Measurements from ENCODE around the gene PPP2R5D. TPM values are rescaled to one million over a fixed set of nuclear protein-coding genes. Genes with fewer than 3 reads are reported as not detected.

Gene PPP2R5D
- total and polyA plus RNA-seq, 9 of the 15 experiments (the other 6 are each of a cell fraction or from before 2014, with no cell fraction given), result 1.3 to 96.1 (median 38.4) TPM

- TF ChIP-seq, protein P1, sequence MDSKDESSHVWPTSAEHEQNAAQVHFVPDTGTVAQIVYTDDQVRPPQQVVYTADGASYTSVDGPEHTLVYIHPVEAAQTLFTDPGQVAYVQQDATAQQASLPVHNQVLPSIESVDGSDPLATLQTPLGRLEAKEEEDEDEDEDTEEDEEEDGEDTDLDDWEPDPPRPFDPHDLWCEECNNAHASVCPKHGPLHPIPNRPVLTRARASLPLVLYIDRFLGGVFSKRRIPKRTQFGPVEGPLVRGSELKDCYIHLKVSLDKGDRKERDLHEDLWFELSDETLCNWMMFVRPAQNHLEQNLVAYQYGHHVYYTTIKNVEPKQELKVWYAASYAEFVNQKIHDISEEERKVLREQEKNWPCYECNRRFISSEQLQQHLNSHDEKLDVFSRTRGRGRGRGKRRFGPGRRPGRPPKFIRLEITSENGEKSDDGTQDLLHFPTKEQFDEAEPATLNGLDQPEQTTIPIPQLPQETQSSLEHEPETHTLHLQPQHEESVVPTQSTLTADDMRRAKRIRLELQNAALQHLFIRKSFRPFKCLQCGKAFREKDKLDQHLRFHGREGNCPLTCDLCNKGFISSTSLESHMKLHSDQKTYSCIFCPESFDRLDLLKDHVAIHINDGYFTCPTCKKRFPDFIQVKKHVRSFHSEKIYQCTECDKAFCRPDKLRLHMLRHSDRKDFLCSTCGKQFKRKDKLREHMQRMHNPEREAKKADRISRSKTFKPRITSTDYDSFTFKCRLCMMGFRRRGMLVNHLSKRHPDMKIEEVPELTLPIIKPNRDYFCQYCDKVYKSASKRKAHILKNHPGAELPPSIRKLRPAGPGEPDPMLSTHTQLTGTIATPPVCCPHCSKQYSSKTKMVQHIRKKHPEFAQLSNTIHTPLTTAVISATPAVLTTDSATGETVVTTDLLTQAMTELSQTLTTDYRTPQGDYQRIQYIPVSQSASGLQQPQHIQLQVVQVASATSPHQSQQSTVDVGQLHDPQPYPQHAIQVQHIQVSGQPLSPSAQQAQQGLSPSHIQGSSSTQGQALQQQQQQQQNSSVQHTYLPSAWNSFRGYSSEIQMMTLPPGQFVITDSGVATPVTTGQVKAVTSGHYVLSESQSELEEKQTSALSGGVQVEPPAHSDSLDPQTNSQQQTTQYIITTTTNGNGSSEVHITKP (IDR thresholded peaks at IDR 0.05; ENCODE audit: partially characterized antibody), result peak; percentile 34
- no peak for TF ChIP-seq MCM5 (IDR thresholded peaks at IDR 0.05; ENCODE audit: low read depth)
- TF ChIP-seq SMAD1 (IDR thresholded peaks at IDR 0.05; ENCODE audit: low read depth, low read length, partially characterized antibody), result peak; percentile 13
- TF ChIP-seq GTF2F1 (IDR thresholded peaks at IDR 0.05; ENCODE audit: low read depth, low read length), result no peak
- TF ChIP-seq EGR1 (conservative IDR thresholded peaks at IDR 0.05), result peak; percentile 73
- TF ChIP-seq RBM22 (IDR thresholded peaks at IDR 0.05; ENCODE audit: low read depth, low read length, poor library complexity, severe bottlenecking), result no peak
- TF ChIP-seq, protein P2, sequence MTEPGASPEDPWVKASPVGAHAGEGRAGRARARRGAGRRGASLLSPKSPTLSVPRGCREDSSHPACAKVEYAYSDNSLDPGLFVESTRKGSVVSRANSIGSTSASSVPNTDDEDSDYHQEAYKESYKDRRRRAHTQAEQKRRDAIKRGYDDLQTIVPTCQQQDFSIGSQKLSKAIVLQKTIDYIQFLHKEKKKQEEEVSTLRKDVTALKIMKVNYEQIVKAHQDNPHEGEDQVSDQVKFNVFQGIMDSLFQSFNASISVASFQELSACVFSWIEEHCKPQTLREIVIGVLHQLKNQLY (CRISPR knock-in tag; conservative IDR thresholded peaks at IDR 0.05), result no peak
- TF ChIP-seq SNIP1 (IDR thresholded peaks at IDR 0.05; ENCODE audit: low read depth), result no peak
- no peak for TF ChIP-seq HDAC1 (IDR thresholded peaks at IDR 0.05)
- peak; percentile 79; the same call in 1 of the 2 replicates for TF ChIP-seq NR1H2 (CRISPR knock-in tag; IDR thresholded peaks at IDR 0.05)
- TF ChIP-seq TAF1 (IDR thresholded peaks at IDR 0.05; ENCODE audit: control insufficient read depth, extremely low read depth, insufficient read depth, low read length, severe bottlenecking), result peak; percentile 38
- peak; percentile 69; the same call in 1 of the 2 replicates for TF ChIP-seq ZBTB43 (CRISPR knock-in tag; IDR thresholded peaks at IDR 0.05)
- TF ChIP-seq CXXC5 (CRISPR knock-in tag; IDR thresholded peaks at IDR 0.05), result no peak
- TF ChIP-seq UBTF (IDR thresholded peaks at IDR 0.05; ENCODE audit: borderline replicate concordance in 1 of 2, low read depth in 2 of 2, low read length in 2 of 2), result peak; percentile 27 to 92; a peak in 3 of 4 replicates
- no peak for TF ChIP-seq CBX3 (IDR thresholded peaks at IDR 0.05; ENCODE audit: borderline replicate concordance in 1 of 2, low read length in 2 of 2)
- peak; percentile 87; the same call in 1 of the 2 replicates for TF ChIP-seq AFF4 (CRISPR knock-in tag; IDR thresholded peaks at IDR 0.05)
These were observed 5.9 kb upstream of the PPP2R5D start (continued) for GRCh38 chr6:42978487-42978838.

Data from K562 (cell line).